Femur (tissue), 1 donor: ENCODE measurements around the gene GRIN1.
"Not testable (repeated sequence)": the region's sequence is repeated elsewhere in the genome, so short reads cannot be mapped to it uniquely, and the experiment has no call there.

Source experiments
- DNase-seq: peaks from one replicate; pipeline ENCODE4 v3.0.0-alpha.2; 2017

GRIN1 gene

DNA sequence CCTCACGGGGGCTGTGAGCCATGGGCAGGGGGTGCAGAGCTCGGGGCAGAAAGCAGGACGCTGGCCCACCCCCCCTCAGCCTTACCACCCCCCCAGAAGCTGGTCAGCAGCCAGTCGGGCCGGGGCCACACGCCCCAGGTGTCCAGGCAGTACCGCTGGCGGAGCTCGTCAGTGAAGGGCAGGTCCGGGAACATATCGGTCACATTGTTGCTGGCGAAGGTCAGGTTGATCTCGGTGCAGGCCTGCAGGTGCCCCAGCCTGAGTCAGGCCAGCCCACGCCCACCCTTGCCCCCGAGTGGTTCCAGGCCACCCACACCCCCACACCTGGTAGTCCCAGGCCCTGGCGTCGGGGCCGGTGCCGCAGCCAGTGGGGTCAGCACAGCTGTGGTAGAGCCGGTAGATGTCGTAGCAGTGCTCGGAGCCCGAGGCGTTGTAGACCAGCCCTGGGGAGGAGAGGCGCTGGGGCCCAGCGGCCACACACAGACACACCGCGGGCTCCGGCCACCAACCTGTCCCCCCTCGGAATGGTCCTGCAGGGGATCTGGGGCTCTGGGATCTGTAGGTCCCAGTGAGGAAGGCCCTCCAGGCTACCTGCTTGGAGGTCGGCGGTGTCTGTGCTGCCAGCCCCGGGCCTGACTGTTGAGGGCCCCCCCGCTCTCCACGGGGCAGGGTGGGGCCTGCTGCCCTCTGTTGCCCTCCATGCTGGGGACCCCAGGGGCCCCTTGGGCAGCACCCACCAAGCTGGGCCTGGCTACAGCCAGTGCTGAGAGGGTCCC is 27.0 kb upstream of the GRIN1 start:
- DNase-seq = no peak

DNA sequence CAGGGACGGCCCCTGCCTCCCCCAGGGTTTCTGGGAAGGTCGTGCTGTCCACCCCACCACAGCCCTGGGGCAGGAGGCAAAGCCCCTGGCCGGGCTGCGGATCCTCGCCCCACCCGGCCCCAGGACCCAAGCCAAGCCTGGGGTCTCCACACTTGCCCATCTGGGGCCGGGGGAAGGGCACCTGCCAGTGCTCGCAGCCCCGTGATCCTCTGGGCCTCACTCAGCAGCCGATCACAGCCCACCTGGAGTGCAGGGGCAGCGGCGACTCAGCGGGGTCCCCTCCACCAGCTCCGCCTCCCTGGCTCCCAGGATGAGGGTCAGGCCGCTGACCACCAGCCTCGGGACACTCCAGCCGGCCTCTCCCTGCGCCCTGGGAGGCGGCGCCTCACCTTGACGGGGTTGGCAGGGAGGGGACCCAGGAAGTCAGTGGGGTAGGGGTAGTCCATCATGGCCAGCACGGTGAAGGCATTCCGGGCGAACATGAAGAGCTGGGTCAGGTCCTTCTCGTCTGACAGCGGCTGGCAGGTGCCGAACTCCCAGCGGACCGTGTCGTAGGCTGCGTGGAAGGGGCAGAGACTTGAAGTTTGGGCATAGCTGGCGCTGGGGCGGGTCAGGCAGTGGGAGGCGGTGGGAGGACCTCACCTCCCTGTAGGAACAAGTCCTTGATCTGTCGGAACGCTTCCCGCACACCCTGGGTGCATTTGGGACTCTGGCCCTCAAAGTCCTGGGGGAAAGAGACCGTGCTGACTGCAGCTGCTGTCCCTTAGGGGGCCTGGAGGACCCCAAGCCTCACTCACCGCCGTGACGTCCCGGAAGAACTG is 26.2 kb upstream of the GRIN1 start:
- no peak for DNase-seq

DNA sequence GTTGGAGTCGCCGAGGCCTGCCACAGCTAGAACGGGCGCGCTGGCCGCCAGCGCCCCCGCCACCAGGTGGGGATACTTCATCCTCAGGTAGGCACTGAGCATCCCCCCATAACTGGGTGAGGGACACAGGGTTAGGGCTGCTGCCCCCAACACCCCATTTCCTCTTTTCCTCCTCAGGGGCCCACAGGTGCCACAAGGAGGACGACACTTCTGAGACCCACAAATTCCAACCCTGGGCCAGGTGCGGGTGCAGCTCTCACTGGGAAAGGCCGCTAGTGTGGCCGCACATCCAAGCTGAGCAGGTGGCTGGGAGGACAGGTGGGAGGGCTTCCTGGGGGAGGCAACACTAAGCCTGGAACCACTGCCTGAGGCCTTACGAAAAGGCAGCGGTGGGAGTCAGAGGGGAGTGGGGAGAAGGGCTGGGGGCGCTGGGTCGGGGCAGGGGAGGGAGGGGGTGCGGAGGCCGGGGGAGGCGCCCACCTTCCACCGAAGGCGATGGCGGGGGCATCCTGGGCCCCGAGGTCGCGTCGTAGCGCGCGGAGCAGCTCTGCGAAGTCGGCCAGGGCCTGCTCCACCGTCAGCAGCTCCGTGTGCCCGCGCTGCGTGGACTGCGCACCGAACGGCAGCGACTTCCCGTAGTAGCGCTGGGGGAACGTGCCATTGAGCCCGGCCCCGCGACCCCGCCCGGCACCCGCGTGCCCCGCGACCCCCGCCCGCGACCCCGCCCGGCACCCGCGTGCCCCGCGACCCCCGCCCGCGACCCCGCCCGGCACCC is 25.4 kb upstream of the GRIN1 start:
- DNase-seq = no peak

DNA sequence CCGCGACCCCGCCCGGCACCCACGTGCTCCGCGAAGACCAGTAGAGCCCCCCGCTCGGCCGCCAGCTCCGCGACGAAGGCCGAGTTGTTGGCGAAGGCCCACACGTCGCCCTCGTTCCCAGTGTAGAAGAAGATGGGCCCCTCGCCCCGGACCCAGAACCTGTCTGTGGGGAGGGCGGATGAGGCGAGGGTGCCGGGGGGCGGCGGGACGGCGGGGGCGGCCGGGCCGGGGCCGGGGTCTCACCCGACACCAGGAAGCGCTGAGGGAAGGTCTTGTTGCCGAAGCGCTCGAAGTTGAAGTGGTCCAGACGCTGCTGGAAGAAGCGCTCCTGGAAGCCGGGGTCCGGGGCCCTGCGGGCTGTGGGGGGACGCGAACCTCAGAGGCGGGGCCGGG is 24.7 kb upstream of the GRIN1 start:
- no peak for DNase-seq

DNA sequence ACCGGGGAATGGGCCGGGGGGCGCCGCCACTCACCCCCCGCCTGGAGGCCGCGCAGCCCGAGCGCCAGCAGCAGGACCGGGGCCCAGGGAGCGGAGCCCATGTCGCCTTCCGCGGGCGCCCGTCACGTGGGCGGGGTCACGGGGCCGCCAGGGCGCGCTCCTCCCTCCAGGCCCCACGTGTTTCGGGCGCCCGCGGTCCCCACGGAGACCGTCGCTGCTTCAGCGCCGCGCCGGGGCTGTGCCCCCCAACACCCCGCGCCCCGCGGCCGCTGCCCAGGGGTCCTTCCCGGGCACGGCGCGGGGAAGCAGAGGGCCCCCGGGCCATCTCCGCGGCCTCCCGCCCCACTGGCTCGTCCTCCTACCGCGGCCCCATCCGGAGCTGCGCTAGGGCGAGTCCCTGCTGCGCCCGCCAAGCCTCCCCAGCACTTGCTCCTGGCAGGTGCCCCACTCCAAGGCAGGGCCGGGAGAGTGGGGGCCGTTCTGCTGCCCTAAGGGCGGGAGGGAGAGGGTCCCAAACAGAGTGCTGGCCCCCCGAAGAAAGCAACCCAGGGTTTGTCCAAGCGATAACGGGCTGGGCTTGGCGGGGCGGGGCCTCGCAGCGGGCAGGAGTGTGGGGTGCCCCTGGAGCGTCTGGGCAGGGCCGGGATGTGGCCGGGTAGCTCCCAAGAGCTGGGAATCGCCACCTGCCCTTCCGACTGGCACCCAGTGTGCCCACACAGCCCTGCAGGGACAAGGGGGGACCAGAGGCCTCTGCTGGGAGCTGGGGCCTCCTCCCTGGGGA is 24.2 kb upstream of the GRIN1 start, which contains the start of gene DPP7:
Gene DPP7 (minus strand): TSS at position 121 of the 781 bp plus-strand sequence. CDS start 20 bp downstream, at position 101.
- DNase-seq = peak; percentile 67

DNA sequence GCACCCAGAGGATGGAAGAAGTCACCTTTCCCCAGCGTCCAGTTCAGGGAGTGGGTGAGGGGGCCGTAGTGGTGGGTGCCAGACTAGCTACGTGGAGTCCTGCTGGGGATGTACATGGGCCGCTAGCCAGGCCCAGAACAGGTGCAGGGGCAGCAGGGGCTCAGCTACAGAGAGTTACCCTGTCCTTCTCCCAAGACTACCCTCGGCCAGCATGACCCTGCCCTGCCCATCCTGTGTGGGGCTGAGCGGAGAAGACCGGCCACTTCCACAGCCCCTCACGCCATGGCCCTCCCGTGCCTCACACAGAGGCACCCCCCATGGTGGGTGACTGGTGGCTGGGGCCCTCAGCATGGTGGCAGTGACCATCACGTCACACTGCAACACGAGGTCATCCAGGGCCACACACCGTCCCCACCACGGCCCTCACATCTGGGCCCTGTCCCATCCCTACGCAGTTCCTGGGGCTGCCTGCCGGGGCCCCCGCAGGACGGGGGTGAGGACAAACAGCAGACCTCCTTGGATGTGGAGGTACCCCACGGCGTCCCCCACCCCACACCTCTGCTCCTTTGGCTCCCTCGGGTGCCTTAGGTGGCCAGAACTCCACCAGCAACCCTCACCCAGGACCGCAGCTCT is 23.4 kb upstream of the GRIN1 start:
- DNase-seq = no peak

DNA sequence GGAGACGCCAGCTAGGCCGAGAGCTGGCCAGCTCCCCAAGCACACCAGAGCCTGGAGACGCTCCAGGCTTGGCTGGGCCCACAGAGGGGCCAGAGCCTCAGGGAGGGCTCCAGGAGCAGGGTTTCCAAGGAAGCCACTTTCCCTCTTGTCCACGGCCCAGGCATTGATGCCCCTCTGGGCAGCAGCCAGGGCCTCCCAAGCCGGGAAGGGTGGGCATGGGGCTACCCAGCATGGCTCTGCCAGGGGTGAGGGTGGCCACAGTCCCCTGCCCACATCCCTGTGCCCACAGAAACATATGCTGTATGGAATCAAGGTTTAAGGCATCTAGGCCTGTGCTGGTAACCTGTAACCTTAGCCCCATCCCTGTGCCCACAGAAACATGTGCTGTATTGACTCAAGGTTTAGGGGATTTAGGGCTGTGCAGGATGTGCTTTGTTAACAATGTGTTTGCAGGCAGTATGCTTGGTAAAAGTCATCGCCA is 22.9 kb upstream of the GRIN1 start:
- DNase-seq = no peak

DNA sequence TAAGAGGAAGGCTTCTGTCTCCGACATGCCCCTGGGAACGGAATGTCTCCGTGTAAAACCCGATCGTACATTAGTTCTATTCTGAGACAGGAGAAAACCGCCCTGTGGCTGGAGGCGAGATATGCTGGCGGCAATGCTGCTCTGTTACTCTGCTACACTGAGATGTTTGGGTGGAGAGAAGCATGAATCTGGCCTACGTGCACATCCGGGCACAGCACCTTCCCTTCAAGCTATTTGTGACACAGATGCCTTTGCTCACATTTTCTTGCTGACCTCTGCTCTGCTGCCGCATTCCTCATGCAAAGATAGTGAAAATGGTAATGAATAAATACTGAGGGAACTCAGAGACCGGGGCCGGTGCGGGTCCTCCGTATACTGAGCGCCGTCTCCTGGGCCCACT is 22.2 kb upstream of the GRIN1 start:
- no peak for DNase-seq

DNA sequence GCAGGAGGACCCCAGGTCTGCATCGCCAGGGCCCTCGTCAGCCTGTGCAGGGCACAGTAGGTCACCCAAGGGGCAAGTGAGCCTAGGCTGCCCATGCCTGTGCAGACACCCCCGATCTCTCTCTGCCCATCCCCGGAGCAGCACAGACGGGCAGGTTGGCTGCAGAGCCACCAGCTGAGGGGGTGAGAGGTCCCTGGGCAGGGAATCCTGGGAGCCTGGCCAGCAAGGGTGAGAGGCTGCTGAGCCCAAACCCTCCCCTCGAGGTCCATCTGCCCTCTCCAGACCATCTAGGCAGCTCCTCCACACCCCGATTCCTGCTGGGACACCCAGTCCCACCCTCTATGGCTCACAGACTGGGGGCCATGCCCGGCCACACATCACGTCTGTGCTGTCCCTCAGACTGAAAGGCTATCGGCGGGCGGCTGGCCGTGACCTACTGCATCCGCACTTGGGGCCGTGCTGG is 21.7 kb upstream of the GRIN1 start:
- no peak for DNase-seq

DNA sequence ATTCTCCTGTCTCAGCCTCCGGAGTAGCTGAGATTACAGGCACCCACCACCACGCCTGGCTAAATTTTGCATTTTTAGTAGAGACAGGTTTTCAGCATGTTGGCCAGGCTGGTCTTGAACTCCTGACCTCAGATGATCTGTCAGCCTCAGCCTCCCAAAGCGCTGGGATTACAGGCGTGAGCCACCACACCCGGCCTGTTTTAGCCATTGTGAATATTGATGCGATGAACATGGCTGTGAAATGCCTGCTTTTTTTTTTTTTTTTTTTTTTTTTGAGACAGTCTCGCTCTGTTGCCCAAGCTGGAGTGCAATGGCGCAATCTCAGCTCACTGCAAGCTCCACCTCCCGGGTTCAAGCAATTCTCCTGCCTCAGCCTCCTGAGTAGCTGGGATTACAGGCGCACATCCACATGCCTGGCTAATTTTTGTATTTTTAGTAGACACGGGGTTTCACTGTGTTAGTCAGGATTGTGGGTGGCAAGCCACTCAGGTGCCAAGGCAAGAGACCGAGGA is 20.8 kb upstream of the GRIN1 start:
- not testable (repeated sequence) for DNase-seq

DNA sequence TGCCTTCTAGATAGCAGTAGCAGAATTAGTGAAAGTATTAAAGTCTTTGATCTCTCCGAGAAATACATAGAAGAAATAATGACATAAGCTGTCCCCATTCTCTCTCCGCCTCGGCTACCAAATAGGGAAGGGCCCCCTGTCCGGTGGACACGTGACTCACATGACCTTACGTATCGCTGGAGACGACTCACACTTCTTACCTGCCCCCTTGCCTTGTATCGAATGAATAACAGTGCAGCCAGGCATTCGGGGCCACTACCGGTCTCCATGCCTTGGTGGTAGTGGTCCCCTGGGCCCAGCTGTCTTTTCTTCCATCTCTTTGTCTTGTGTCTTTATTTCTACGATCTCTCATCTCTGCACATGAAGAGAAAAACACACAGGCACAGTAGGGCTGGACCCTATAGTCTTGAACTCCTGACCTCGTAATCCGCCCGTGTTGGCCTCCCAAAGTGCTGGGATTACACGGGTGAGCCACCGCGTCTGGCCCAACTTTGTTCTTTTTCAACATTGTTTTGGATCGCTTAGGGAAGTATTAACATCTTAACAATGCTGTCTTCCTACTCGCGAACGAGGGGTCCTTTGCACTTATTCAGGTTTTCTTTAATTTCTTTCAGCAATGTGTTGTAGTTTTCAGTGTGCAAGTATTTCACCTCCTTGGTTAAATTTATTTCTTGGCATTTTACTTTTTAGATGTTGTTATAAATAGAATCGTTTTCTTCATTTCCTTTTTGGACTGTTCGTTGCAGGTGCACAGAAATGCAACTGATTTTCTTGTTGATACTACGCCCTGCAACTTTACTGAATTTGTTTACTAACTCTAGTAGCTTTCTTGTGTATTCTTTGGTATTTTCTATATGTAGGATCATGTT is 16.8 kb upstream of the GRIN1 start:
- DNase-seq = not testable (repeated sequence)

DNA sequence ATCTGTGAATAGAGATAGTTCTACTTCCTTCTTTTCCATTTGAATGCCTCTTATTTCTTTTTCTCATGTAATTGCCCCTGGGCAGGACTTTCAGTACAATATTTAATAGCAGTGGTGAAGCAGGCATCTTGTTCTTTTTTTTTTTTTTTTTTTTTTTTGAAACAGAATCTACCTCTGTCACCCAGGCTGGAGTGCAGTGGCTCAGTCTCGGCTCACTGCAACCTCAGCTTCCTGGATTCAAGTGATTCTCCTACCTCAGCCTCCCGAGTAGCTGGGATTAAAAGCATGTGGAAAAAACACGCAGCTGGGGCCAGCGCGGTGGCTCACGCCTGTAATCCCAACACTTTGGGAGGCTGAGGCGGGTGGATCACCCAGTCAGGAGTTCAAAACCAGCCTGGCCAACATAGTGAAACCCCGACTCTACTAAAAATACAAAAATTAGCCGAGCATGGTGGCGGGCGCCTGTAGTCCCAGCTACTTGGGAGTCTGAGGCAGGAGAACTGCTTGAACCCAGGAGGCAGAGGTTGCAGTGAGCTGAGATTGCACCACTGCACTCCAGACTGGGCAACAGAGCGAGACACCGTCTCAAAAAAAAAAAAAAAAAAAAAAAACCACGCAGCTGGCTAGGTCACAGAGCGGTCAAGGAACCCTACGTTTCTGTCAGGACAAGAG is 16.0 kb upstream of the GRIN1 start:
- DNase-seq = not testable (repeated sequence)

DNA sequence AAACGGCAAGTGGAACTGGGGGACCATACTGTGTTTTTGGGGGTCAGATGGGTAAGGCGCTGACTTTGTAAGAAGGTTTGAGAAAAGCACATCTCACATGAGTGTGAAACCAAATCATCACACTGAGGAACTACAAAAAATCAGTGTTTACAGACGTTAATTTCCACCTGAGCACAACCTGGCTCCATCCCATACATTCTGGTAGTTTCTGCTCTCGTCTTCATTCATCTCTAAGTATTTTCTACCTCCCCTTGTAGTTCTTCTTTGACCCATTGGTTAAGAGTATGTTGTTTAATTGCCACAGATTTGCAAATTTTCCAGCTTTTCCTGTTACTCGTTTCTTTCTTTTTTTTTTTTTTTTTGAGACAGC is 15.5 kb upstream of the GRIN1 start:
- DNase-seq = no peak

DNA sequence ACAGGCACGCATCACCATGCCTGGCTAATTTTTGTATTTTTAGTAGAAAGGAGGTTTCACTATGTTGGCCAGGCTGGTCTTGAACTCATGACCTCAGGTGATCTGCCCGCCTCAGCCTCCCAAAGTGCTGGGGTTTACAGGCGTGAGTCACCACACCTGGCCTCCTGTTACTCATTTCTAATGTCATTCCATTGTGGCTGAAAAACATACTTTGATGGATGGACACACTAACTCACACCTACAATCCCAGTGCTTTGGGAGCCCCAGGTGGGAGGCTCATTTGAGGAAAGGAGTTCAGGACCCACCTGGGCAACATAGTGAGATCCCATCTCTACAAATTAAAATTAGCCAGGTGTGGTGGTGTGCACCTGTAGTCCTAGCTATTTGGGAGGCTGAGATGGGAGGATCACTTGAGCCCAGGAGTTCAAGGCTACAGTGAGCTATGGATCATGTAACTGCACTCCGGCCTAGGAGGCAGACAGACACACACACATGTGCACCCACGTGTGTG is 14.9 kb upstream of the GRIN1 start:
- DNase-seq = not testable (repeated sequence)

DNA sequence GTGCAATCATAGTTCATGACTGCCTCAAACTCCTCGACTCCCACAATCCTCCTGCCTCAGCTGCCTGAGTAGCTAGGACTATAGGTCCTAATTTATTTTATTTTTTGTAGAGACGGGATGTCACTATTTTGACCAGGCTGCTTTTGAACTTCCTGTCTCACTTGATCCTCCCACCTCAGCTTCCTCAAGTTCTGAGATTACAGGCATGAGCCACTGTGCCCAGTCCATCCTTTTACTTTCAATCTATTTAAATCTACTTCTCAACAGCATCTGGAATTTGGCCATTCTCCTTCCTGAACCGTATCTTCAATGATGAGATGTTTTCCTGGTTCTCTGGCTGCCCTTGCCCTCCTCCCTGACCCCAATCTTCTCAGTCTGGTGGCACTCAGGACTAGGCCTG is 12.2 kb upstream of the GRIN1 start:
- no peak for DNase-seq

DNA sequence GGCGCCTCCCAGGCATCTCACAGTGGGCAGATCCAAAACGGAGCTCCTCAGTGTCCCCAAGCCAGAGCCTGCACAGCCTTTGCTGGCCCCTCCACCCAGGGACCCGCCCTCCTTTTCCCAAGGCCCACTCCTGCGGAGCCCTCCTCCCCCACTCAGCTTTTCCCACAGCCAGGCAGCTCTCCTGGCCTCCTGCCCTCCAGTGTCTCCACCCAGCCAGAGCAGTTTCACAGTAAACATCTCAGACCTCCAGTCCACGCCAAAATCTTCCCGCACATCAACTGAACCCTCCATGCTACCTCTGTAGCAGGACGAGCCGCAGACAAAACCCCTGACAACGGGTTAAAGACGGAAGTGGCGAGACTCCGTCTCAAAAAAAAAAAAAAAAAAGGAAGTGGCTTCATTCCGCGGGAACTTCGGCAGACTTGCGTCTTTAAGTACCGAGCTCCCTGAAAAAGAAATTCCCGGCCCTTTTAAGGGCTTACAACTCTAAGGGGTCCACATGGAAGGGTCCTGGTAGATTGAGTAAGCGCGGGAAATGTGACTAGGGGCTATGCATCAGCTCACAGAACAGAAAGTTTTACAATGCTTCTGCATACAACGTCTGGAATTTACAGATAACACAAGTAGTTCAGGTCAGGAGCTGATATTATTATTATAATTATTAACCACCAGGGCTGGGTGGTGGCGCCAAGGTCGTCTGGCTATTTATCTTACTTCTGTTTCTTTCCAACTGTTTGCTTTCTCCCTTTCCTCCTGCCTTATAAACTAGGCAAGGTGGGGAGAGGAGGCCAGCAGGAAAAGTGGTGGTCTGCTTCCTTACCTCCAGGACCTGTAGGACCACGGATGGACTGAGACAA is 11.4 kb upstream of the GRIN1 start:
- DNase-seq = no peak

DNA sequence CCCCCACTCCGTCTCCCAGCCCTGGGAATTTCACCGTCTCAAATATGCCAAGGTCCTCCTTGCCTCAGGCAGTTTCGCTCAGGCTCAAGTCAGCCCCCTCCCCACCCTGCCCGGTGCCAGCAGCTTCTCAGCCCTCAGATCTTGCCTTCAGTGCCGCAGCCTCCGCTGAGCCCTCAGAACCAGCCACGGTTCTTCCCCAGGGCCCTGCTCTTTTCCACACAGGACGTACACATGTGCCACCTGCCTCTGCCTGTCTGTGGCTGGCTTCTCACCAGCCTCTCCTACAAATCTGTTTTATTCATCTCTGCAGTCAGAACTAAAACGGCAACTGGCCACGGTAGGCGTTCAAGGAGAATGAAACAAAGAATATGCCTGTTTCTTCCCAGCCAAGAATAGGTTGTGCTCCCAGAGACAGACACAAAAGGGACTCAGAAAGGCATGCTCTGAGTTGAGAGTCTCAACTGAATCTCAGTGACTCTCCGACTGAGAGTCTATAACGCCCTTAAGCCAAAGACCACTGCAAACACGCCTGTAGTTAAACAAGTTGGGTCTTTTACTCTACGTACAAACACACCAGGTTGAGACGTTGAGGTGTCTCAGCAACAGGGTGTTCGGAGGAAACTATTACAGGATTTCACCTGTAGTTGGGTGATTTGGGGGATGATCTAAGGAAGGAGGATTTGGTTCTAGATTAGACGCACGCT is 10.6 kb upstream of the GRIN1 start:
- DNase-seq = no peak

DNA sequence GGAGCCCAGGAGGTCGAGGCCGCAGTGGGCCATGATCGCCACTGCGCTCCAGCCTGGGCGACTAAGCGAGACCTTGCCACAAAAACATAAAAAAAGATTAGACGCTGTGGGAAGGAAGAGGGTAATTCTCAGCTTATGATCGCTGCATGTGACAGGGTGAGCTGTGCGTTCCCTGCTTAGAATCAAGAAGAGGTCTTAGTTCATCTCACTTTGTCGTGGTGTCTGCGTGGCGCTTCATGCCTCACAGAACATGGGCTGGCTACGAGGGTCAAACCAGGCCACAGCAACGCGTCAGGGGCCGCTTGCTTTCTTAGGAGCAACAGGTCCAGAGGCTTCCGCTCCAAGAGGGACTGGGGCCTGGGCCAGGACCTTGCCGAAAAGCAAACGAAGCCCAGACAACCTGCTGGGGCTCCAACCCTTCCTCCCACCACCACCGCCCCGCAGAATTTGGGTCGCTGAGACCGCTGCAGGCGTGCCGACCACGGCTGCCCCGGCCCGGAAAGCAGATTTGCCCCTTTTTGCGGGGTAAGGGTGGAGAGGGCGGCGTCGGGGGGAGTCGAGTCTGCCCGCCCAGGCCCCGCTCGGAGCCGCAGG is 10.0 kb upstream of the GRIN1 start:
- no peak for DNase-seq
